Measurements from ENCODE around the gene TRABD2B. TPM values are rescaled to one million over a fixed set of nuclear protein-coding genes. Genes with fewer than 3 reads are reported as not detected.

The TRABD2B gene
- total and polyA plus RNA-seq, 8 donors = 0.99 to 5.2 (median 3.3) TPM

GRCh38 chr1:47852006-47852718 lies 145.0 kb downstream of the TRABD2B start:
- H3K4me1 ChIP-seq = no peaks in the 10 kb centered on the region
- no peak for TF ChIP-seq CTCF (IDR thresholded peaks at IDR 0.05)
- H3K4me3 ChIP-seq = no peak overlapping the region
- H3K9me3 ChIP-seq = no peaks in the 10 kb centered on the region
- DNase-seq (no peak), ATAC-seq (no peak)
- no peak overlapping the region for H3K27ac ChIP-seq
- intact Hi-C loops (cut with DNase I) = no loop called here
- no peaks in the 10 kb centered on the region for H3K36me3 ChIP-seq
- H3K27me3 ChIP-seq = no peaks in the 10 kb centered on the region

- H3K4me1 ChIP-seq = no peaks in the 10 kb centered on the region
- no peak for DNase-seq
- H3K36me3 ChIP-seq = no peaks in the 10 kb centered on the region
- H3K27ac ChIP-seq = no peak overlapping the region
- no peak for TF ChIP-seq CTCF (IDR thresholded peaks at IDR 0.05)
- no peak overlapping the region for H3K4me3 ChIP-seq
- no peak for ATAC-seq
- H3K9me3 ChIP-seq = no peaks in the 10 kb centered on the region
- intact Hi-C loops (cut with DNase I) = no loop called here
- H3K27me3 ChIP-seq = no peaks in the 10 kb centered on the region
Measured at GRCh38 chr1:47850451-47850850, 146.7 kb downstream of the TRABD2B start.

GRCh38 chr1:47849591-47850261 lies 147.5 kb downstream of the TRABD2B start:
- H3K27me3 ChIP-seq = no peaks in the 10 kb centered on the region
- H3K9me3 ChIP-seq = no peaks in the 10 kb centered on the region
- no peak overlapping the region for H3K27ac ChIP-seq
- H3K4me1 ChIP-seq = no peaks in the 10 kb centered on the region
- DNase-seq (no peak), ATAC-seq (no peak)
- TF ChIP-seq CTCF (IDR thresholded peaks at IDR 0.05) = no peak
- intact Hi-C loops (cut with DNase I) = no loop called here
- no peaks in the 10 kb centered on the region for H3K36me3 ChIP-seq
- no peak overlapping the region for H3K4me3 ChIP-seq

- Histone ChIP-seq H3K4me1 (no peaks in the 10 kb centered on the region), H3K27ac (no peak overlapping the region), H3K27me3 (no peaks in the 10 kb centered on the region), H3K36me3 (no peaks in the 10 kb centered on the region), H3K9me3 (no peaks in the 10 kb centered on the region), H3K4me3 (no peak overlapping the region)
- intact Hi-C loops (cut with DNase I) = no loop called here
- DNase-seq (no peak), ATAC-seq (no peak)
- TF ChIP-seq CTCF (IDR thresholded peaks at IDR 0.05) = no peak
Measured at GRCh38 chr1:47849005-47849521, 148.1 kb downstream of the TRABD2B start.

- DNase-seq = no peak
- Histone ChIP-seq H3K27me3 (no peaks in the 10 kb centered on the region), H3K36me3 (no peaks in the 10 kb centered on the region), H3K9me3 (no peaks in the 10 kb centered on the region), H3K27ac (no peak overlapping the region), H3K4me3 (no peak overlapping the region), H3K4me1 (no peaks in the 10 kb centered on the region)
- no peak for TF ChIP-seq CTCF (IDR thresholded peaks at IDR 0.05)
- intact Hi-C loops (cut with DNase I) = no loop called here
- no peak for ATAC-seq
Measured at GRCh38 chr1:47847763-47848162, 149.4 kb downstream of the TRABD2B start.
